Measurements from ENCODE around the gene PRMT1.
A peak's percentile ranks its signal among the peaks of the same experiment; 100 is the strongest.

DNA sequence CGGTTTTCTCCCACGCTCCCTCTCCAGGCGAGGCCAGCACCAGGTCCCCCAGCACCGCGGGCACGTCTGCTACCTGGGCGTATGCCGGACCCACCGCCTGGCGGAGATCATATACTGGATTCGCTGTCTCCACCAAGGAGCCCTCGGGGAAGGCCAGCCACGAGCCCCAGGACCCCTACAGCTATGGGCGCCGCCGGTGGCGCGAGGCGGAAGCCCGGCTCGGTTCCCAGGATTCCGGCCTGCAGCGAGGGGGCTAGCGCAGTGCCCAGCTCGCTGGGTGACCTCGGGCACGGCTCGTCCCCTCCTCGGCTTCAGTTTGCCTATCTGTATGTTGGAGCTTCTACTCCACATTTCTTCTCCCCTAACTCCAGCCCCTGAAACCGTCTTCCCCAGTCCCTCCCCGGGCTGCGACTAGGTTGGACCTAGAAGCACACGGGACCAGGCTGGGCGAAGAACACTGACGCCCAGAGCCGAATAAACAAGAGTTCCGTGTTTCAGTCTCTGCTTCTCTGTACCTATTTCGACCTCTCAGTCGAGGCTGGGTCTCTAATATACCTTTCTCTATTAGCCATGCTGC is 13.1 kb downstream of the PRMT1 start:
- TF ChIP-seq, protein P1, sequence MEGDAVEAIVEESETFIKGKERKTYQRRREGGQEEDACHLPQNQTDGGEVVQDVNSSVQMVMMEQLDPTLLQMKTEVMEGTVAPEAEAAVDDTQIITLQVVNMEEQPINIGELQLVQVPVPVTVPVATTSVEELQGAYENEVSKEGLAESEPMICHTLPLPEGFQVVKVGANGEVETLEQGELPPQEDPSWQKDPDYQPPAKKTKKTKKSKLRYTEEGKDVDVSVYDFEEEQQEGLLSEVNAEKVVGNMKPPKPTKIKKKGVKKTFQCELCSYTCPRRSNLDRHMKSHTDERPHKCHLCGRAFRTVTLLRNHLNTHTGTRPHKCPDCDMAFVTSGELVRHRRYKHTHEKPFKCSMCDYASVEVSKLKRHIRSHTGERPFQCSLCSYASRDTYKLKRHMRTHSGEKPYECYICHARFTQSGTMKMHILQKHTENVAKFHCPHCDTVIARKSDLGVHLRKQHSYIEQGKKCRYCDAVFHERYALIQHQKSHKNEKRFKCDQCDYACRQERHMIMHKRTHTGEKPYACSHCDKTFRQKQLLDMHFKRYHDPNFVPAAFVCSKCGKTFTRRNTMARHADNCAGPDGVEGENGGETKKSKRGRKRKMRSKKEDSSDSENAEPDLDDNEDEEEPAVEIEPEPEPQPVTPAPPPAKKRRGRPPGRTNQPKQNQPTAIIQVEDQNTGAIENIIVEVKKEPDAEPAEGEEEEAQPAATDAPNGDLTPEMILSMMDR (IDR thresholded peaks at IDR 0.05) = peak in 1 of 6 experiments; percentile 0
- TF ChIP-seq POLR2A (IDR thresholded peaks at IDR 0.05) = no peak

Data from Peyer's patch (tissue), 4 donors.